Measurements from ENCODE around the gene UBE3B.
A peak's percentile ranks its signal among the peaks of the same experiment; 100 is the strongest.
"Not testable (repeated sequence)": the region's sequence is repeated elsewhere in the genome, so short reads cannot be mapped to it uniquely, and the experiment has no call there.

The UBE3B gene, protein sequence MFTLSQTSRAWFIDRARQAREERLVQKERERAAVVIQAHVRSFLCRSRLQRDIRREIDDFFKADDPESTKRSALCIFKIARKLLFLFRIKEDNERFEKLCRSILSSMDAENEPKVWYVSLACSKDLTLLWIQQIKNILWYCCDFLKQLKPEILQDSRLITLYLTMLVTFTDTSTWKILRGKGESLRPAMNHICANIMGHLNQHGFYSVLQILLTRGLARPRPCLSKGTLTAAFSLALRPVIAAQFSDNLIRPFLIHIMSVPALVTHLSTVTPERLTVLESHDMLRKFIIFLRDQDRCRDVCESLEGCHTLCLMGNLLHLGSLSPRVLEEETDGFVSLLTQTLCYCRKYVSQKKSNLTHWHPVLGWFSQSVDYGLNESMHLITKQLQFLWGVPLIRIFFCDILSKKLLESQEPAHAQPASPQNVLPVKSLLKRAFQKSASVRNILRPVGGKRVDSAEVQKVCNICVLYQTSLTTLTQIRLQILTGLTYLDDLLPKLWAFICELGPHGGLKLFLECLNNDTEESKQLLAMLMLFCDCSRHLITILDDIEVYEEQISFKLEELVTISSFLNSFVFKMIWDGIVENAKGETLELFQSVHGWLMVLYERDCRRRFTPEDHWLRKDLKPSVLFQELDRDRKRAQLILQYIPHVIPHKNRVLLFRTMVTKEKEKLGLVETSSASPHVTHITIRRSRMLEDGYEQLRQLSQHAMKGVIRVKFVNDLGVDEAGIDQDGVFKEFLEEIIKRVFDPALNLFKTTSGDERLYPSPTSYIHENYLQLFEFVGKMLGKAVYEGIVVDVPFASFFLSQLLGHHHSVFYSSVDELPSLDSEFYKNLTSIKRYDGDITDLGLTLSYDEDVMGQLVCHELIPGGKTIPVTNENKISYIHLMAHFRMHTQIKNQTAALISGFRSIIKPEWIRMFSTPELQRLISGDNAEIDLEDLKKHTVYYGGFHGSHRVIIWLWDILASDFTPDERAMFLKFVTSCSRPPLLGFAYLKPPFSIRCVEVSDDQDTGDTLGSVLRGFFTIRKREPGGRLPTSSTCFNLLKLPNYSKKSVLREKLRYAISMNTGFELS

DNA sequence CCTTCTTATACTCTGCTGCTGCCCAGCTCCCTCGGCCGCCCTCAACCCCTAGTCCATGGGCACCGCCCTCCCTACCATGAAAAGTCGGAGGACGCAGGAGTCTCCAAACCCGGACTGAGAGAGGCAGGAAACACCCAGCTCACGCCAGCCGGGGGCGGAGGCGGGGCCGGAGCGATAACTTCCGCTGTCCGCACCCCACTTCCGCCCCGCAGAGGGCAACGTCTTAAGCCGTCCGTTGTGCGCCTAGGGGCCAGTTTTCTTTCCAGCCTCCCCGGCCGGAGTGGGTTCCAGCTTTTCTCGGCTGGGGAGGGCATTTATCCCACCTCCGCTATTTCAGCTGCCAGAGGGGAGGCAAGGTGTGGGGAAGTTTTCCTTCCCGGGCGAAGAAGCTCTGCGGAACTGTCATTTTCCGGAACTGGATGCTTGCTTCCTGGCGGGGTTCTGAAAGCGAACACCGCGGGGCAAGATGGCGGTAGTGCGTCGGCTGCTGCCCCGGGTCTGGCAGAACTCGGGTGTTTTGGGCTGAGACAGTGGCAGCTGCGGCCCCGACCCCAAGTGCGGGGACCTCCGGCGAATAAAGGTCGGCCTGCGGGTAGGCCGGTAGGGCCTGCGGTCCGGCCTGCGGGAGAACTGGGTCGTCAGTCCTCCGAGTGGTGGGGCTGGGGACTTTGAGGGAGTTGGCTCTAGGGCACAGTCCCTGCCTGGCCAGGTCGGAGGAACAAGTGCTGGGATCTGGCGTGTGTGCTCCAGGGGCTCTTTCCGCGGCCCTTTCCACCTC is at the start of gene UBE3B, which contains the start of gene KCTD10:
UBE3B (plus strand) TSS at position 450 of the 778 bp plus-strand sequence. CDS start 5,918 bp downstream, outside the sequence.
KCTD10 (minus strand) TSS at position 116 of the 778 bp plus-strand sequence; CDS start at position 78, 38 bp downstream.
- peak; percentile 83 for DNase-seq

DNA sequence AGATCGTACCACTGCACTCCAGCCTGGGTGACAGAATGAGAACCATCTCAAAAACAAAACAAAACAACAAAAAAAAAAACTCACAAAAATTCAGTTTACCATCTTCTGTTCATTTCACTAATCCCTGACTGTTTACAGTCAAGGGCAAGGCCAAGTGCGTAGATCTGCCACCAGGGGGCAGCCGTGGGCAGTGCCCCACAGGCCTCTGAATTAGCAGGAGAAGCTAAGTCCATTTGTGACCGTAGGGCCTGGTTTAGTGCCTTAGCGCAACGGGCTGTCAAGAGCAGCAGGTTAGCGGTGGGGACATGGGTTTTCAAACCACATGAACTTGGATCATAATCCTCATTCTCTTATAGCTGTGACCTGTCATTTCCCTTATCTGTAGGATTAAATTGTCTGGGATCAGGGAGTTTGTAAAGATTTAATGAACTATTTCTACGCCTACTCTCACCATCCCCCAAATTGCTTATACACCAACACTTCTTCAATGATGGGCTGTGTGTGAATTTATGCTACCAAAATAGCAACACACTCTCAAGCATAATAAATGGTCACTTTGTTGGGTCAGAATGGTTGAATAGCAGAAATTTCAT is 49.3 kb upstream of the UBE3B start:
- peak; percentile 29 for DNase-seq

- DNase-seq: not testable (repeated sequence)
These were observed 48.6 kb upstream of the UBE3B start for GRCh38 chr12:109428804-109429203.

DNA sequence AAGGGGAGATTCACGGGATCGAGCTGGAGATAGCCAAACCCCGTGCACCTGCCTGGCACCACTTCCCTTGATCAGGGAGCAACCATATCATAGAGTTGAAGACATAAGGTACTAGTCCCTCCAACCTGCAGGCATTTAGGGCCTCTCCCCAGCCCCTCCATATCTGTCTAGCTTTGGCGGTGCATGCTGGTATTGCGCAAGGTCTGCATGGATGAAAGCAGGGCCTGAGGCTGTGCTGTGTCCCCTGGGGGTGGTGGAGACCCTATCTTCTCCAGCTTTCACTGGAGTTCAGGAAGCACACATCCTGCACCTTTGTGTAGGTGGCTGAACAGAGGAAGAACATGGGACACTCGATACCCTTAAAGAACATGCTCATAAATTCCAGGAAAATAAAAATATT is 47.2 kb upstream of the UBE3B start:
- no peak for DNase-seq

GRCh38 chr12:109432431-109432830 is 45.0 kb upstream of the UBE3B start:
- DNase-seq: no peak

DNA sequence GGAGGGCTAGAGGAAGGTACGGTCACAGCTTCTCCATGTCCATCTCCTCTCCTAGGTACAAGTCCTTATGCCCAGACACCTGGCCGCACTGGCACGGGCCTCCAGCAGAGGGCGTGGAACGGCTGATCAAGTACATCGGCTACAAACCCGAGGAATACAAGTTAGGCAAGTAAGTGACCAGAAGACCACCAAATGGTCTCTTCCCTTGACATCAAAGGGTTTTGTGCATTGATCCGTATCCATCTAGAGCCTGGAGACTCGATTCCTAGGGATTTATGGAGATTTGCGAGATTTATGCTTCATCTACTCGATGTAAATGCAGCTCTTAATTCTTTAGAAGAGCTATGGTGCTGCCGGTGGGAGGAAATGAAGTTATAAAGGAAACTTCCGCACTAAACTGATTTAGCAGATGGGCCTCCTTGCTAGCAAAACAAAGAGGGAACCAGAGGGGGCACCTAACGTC is 44.6 kb upstream of the UBE3B start:
- DNase-seq: peak; percentile 32

DNA sequence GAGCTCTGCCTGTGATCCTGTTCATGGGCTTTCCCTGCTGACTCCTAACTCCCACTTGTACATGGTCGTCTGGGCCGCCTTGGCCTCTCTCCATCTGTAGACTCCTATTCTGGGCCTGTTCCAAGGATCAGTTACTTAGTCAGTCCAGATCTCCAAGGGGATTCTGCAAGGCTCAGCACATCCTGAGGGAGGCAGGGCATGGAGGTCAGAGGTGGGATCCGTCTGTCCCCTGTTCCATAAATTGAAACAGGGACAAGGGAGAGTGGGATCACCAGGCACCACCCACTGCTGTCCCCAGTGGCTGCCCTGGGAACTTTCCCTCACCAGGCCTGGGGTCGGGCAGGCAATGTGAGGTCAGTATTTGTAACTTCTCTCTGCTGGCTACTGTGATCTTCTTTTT is 43.8 kb upstream of the UBE3B start:
- no peak for DNase-seq

GRCh38 chr12:109434582-109434981 is 42.9 kb upstream of the UBE3B start:
- DNase-seq: no peak

DNA sequence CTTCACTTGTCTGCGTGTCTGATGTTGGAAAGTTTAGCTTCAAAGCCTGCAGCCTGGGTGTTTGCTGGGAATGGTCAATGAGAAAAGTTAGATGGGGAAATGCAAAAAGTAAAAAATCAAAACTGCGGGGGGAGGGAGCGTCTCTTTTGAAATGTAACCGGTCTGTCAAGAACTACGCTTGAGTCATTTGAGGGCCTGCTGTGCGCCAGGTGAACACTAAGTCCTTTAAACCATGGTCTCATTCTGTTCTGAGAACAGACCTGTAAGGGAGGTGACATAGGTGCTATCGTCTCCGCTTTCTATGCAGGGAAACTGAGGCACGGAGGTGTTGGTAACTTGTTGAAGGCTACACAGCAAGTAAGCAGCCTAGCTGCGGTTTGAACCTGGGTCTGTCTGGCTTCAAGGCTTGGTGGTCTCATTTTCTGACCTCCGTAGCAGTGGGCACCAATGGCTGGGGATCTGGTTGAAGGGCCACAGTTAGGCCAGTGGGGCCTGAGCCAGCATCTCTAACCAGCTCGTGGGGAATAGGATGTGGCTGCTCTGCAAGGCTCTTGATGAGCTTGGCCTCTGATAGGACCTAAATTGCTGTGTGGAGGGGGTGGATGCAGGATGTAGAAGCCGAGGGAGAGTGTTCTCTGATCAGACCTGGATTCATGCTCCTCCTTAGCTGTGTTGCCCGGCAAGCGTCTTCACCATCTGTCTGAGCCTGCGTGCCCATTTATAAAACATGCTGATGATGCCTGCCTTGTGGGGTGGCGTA is 41.8 kb upstream of the UBE3B start:
- DNase-seq: no peak

DNA sequence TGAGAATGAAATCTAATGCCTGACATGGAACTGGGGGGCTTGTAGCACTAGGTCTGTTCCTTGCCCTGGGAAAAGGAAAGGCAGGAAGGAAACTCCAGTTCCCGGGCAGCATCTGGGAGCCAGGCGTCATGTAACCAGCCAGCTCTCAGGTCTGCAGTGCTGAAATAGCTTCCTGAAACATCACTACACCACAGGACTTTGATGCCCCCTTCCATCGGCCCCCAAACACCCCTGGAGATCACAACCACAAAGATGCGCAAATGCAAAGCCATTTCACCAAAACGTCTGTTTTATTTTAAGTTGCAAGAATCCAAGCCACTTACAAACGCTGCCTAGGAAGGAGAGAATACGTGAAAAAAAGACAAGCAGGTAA is 41.3 kb upstream of the UBE3B start:
- DNase-seq: no peak

GRCh38 chr12:109439181-109439580 is 38.3 kb upstream of the UBE3B start:
- no peak for DNase-seq

- DNase-seq: not testable (repeated sequence)
These were observed 37.5 kb upstream of the UBE3B start for GRCh38 chr12:109439951-109440350.

- DNase-seq: no peak
These were observed 36.5 kb upstream of the UBE3B start for GRCh38 chr12:109440851-109441490.

- DNase-seq: no peak
These were observed 33.6 kb upstream of the UBE3B start for GRCh38 chr12:109443794-109444193.

DNA sequence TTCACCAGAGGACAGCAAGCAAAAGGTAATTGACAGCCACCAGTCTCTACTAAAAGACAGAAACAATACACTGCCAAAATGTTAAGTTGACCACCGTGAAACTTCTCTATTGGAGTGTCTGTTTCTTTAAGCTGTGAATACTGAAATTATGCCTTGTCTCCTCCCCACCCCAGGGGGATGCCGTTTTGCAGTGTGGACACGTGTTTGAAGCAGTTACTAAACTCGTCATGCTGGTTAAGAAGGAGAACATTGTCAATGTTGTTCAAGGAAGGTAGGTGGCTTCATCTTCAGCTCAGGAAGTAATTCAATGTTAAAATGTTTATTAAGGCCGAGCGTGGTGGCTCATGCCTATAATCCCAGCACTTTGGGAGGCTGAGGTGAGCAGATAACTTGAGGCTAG is 33.2 kb upstream of the UBE3B start:
- no peak for DNase-seq

DNA sequence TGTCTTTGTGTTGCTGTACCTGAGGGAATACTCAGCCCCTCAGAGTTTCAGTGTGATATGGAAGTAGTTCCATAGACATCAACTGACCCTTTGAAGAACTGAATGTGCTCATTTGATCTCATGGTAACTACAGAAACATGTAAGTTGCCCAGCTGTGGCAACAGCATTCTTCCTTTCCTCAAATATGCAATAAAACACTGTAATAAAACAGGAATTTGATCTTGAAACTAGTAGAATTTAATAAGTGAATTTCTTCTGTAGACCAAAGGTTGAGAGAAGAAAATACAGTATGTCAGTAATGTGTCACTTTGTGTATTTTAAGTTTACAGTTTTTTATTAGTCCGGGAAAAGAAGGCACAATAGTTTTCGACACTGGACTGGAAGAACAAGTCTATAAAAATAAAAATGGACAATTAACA is 32.2 kb upstream of the UBE3B start:
- no peak for DNase-seq

DNA sequence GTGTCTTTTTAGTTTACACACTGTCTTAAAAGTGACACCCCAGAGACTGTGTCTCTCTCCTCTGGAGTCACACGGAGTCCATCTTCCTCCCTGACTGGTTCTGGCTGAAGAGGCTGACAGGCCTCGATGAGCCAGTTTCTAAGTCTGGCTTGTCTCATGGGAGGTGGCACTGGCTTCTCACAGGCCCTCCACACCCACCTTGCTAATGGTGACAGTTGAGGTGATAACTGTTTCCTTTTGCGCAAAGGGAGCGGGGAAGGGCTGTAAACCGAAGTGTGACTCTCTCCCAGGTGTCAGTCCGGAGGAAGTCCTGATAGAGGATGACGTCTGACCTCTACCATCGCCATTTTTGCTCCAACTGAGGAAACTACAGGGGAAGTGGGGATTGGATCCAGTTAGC is 30.6 kb upstream of the UBE3B start:
- DNase-seq: no peak

- no peak for DNase-seq
These were observed 30.0 kb upstream of the UBE3B start for GRCh38 chr12:109447482-109447881.

DNA sequence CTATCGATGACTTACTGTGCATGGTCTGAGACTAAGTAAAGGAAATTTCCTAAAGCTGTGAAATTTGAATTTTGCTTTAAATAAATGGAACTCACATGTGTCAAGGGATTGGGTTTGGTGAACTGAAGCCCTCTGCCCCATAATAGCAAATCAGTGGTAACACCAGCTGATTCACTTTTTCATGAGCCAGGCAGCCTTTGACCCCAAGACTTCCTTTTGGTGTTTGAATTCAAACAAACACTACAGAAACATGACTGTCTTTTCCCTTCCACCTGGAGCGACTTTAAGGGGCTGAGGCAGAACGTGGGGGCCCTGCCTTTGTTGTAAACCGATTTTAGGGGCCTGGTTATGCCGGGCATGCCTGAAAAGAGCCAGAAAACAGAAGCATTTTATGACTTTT is 29.2 kb upstream of the UBE3B start:
- DNase-seq: no peak

DNA sequence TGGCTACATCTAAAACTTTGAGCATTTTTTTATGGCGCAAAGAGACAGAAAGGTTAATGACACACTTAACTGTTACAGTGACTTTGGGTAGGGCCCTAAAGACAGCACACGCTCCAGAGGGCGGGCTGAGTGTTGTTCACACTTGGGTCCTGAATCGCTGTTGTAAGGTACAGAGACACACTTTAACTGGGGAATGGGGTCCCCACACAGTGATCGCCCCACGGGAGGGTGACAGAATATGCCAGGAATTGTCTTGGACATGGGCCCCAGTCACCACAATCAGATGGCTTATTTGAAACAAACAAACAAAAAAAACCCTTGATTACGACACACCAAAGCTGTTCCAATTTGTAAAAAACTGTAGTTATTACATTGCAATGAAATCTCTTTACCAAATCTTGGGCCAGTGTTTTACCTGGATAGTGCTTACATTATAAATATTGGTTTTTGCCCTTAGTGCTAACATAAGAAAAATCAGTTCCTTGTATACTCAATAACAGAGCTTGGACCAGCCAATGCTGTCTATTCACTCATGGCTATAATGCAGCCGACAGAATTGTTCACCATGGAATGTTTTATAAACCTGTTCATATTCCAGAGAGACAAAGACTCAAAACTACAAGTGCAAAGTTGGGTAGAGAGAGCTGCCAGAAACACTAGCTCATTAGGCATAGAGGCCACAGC is 28.6 kb upstream of the UBE3B start:
- DNase-seq: no peak

Data from kidney glomerular epithelial cell (primary cell).